Pons (tissue), 1 donor: Measurements from ENCODE around the gene ARHGAP25.
A peak's percentile ranks its signal among the peaks of the same experiment; 100 is the strongest.

ENCODE experiments used
- DNase-seq: peaks from one replicate; pipeline ENCODE4 v3.0.0-alpha.2; 2016; ENCODE audit warnings: low spot score

The ARHGAP25 gene

GRCh38 chr2:68719912-68720311 is 14.7 kb upstream of the ARHGAP25 start:
- no peak for DNase-seq

DNA sequence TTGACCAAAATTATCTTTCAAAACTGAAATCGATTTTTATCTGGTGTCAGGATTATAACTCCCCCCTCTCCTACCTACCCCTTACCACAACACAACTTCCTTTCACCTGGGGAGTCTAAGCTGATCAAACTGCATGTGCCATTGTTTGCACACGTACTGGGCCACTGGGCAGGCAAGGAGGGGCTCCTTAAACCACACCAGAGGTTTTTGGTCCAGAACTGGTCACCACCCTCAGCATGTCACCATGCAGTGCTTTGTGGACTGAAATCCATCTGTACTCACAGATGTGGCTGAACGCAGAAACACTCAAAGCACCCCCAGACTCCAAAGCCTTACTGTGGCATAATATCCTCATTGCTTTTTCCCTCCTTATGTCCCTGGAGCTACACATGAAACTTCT is 13.9 kb upstream of the ARHGAP25 start:
- DNase-seq: no peak

DNA sequence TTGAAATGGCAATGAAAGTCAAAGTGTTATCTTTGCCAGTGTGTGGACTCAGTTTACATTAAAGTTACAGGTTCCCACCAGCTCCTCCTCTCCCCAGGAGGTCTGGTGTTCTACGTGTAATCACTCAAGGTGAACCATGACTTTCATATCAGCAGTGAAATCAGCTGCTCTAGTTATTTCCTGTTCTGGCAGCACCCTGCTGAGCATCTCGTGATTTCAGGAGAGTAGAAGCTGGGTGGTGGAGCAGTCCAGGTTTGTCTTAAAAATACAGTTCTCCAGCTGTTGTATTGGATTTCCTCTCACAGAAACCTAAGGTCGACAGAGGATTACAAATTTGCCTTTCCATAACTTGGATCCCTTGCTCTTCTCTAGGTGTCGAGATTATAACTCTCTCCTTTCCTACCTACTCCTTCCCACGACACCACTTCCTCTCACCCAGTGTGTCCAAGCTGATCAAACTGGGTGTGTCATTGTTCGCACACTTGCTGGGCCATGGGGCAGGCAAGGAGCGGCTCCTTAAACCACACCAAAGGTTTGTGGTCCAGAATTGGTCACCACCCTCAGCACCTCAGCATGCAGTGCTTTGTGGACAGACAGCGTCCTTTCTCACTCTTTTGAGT is 13.0 kb upstream of the ARHGAP25 start:
- no peak for DNase-seq

GRCh38 chr2:68722712-68723111 is 11.9 kb upstream of the ARHGAP25 start:
- DNase-seq: no peak

GRCh38 chr2:68723181-68723580 is 11.4 kb upstream of the ARHGAP25 start:
- no peak for DNase-seq

GRCh38 chr2:68726100-68726499 is 8.5 kb upstream of the ARHGAP25 start:
- DNase-seq: no peak

GRCh38 chr2:68726608-68727367 is 7.8 kb upstream of the ARHGAP25 start:
- no peak for DNase-seq

- DNase-seq: no peak
Measured at GRCh38 chr2:68727683-68728375, 6.8 kb upstream of the ARHGAP25 start.

GRCh38 chr2:68730828-68731227 is 3.8 kb upstream of the ARHGAP25 start:
- DNase-seq: no peak

DNA sequence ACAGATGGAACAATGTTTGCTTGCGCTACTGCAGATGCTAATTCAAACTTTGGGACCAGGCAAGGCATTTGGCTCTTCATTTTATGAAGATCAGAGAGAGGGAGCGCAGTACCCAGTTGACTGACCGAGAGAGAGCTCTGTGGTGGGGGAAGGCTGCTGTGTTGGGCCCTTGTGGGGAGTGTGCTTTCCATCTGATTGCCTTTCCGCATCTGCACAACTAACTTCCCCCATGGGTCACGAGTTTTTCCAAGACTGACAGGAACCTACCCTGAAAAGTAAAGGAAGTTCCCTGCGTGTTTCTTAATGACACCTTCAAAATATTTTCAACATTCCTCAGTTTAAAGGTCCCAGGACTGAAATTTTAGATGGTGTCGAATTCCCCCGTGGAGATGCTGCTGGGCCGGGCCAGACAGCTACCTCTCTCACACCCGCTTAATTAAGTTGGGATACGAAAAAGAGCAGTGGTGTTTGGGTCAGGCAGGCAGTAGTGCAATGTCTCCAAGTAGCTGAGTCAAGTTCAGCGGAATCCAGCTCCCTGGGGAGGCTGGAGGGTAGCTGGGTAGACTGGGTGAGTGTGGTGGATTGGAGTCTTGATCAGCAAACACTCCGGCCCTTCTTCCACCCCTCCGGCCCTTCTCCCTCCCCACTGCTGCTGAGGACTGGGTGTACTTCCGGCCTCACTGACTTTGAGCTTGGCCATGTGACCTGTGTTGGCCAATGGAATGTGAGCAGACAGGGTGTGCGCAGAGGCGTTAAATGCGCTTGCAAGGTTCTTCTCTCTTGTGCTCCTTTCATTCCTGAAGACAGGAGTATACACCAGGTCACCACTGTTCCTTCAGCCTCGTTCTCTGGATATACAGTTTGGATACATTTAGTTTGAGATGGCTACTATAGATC is 2.3 kb upstream of the ARHGAP25 start:
- peak; percentile 75 for DNase-seq

DNA sequence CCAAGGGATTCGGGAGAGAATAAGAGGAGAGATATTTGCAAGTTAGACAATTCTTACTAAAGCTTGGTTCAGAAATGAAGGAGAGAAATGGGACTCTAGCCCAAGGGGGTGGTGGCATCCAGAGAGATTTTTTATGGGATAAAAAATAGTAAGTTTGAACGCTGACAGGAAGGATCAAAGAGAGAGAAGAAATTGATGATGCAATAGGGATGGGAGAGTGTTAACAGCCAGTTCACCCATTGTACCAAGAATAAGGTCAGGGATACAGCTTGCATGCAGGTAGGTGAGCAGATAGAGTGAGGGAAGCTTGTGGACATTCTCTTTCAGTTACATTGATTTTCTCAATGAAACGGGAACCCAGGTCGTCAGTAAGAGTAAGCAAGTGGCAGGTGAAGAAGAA is 1.2 kb upstream of the ARHGAP25 start:
- DNase-seq: no peak

DNA sequence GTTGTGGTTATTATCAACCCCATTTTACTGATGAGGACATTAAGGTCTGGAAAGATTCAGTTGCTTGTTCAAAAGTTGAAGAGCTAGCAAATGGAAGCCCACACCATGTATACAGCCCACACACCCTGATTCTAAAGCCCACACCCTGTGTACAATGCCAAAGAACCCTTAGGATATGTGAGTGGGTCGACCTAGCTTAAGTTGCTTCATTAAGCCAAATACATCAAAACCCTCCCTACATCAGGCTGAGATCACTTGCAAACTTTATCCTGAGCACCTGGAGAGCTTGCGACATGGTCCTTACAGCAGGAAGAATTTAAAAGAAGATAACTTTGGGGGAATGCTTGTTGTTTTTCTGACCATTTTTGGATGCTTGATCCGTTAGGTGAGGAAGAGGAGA is 435 bp upstream of the ARHGAP25 start:
- no peak for DNase-seq

DNA sequence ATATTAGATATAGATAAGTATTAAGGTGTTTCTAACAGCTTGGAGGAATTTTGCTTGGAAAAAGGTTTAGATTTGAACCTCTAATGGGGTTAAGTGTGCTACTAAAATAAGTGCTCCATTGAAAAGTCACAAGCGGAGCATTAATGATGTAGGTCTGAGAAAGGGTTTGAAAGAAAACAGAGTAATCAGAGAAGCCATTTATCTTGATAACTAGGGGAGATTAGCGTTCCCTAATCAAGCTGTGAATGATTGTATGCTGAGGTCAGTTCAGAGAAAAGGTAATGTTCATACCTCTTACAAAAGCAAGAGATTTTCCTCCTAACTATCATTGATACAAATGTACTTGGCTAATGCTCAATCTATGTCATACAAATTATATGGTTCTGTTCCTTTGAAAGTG is 1.5 kb downstream of the ARHGAP25 start:
- DNase-seq: no peak

DNA sequence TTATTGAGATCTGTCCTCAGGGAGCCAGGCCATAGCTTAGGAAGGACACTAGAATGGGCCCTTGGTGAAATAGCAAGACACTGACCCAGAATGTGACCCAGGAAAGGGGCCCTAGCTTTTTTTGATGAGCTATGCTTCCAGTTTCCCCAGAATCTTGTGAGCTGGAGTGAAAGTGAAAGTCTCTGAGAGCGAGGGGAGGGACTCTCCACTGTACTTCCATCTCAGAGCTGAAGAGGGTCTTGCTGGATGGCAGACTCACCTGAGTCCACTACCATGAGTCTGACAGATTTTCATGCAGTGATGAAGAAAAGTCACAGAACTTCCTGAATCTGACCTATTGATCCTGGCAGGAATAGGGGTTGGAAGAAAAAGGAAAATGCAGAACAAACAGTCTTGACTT is 3.1 kb downstream of the ARHGAP25 start:
- peak; percentile 66 for DNase-seq

- no peak for DNase-seq
Measured at GRCh38 chr2:68738906-68739594, 4.4 kb downstream of the ARHGAP25 start.

- DNase-seq: no peak
Measured at GRCh38 chr2:68739595-68740399, 5.2 kb downstream of the ARHGAP25 start.

- DNase-seq: no peak
Measured at GRCh38 chr2:68740400-68740914, 5.8 kb downstream of the ARHGAP25 start.

GRCh38 chr2:68741238-68741637 is 6.6 kb downstream of the ARHGAP25 start:
- DNase-seq: no peak

DNA sequence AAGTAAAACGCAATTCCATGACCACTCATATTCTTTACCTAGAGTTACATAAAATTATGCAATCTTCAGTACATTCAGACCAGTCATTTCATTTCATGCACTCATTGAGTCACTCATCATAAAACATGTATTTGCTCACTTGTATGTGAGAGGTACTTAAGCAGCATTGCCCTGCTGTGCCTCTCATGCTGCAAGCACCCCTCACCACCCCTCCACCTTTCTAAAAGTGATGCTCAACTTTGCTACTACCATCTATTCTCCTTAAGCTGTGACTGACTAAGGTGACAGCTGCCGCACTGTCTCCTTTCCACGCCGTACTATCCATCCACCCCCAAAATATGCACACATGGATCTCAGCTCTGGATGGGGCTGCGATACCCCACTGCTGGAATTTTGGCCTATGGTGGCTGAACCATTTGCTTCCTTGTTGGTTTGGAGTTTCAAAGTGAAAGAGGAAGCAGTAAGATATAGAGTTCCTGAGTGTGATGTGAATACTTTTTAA is 7.2 kb downstream of the ARHGAP25 start:
- DNase-seq: no peak
